IMR-90 (cell line): ENCODE results near the gene MICAL2. TPM values are rescaled to one million over a fixed set of nuclear protein-coding genes. Genes with fewer than 3 reads are reported as not detected.

ENCODE experiments used
- CTCF ChIP-seq: conservative IDR thresholded peaks from 2 replicates; pipeline ENCODE4 v1.5.1; 2012; ENCODE audit warnings: mild to moderate bottlenecking, low read depth, low read length, improper control_type of control experiment
- polyA plus RNA-seq, 3 experiments: library from polyadenylated mRNA; depleted of rRNA; stranded (reverse); fragments of >200 nt; gene quantifications; 2 replicates each; pipeline ENCODE4 v1.2.3, GENCODE V29; 2012; ENCODE audit warnings: low replicate concordance in 1 of 3
- total RNA-seq: library from RNA; depleted of rRNA; stranded (reverse); fragments of >200 nt; gene quantifications from 2 replicates; pipeline ENCODE4 v1.2.3, GENCODE V29; 2012

The MICAL2 gene
- total and polyA plus RNA-seq, 2 of the 4 experiments (the other 2 are of a cell fraction): 170 to 336 TPM

- TF ChIP-seq CTCF: no peak
These were observed 4.0 kb downstream of the MICAL2 start (continued) for GRCh38 chr11:12114193-12115033.
